T follicular helper cell (primary cell): ENCODE results near the gene RXFP2.
A peak's percentile ranks its signal among the peaks of the same experiment; 100 is the strongest.

ENCODE experiments used
- DNase-seq: peaks from one replicate; pipeline ENCODE4 v3.0.0-alpha.2; 2020; ENCODE audit warnings: low read depth
- total RNA-seq, 2 experiments: gene quantifications; one replicate each; lab custom pipeline; 2026; lab: John Stamatoyannopoulos, UW

The RXFP2 gene, protein sequence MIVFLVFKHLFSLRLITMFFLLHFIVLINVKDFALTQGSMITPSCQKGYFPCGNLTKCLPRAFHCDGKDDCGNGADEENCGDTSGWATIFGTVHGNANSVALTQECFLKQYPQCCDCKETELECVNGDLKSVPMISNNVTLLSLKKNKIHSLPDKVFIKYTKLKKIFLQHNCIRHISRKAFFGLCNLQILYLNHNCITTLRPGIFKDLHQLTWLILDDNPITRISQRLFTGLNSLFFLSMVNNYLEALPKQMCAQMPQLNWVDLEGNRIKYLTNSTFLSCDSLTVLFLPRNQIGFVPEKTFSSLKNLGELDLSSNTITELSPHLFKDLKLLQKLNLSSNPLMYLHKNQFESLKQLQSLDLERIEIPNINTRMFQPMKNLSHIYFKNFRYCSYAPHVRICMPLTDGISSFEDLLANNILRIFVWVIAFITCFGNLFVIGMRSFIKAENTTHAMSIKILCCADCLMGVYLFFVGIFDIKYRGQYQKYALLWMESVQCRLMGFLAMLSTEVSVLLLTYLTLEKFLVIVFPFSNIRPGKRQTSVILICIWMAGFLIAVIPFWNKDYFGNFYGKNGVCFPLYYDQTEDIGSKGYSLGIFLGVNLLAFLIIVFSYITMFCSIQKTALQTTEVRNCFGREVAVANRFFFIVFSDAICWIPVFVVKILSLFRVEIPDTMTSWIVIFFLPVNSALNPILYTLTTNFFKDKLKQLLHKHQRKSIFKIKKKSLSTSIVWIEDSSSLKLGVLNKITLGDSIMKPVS
- 0 reads per million in 2 experiments for total RNA-seq

DNA sequence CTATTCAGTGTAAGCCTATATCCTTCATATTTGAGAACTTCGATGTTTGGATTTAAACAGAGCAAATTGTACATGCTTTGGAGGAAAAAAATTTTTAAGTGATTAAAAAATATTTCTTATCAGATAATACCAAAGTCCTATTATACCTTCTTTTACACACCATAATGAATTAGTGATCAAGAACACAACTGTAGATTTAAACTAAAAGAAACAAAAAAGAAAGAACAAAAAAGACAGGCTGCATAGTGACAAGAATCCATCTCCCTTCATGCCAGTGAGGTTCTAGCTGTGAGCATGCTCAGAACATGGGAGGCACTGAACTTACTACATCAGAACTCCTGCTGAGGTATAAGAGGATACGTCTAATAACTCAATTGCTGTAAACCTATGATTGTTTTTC lies at the start of gene RXFP2:
TSS of gene RXFP2 (plus strand) at position 301 of the 400 bp plus-strand sequence. CDS start at position 388, 87 bp downstream.
- DNase-seq: no peak

DNA sequence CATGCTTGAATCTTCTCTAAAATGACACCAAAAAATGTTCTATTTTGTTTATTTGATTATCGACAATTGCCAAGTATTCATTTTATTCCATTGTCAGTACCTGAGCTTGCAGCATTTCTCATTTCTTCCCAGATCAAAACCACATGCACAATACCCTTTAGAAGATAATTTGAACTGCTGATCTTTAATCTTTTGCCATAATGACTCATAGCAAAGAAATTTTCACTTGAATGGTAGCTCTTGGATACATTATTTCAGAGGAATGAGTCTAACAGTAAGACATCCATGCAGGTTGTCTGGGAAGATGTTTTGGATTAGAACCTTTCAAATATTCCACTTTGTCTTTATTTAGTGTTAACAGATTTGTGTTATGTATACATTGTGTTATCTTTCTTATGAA lies 42.0 kb upstream of the RXFP2 start:
- DNase-seq: no peak

DNA sequence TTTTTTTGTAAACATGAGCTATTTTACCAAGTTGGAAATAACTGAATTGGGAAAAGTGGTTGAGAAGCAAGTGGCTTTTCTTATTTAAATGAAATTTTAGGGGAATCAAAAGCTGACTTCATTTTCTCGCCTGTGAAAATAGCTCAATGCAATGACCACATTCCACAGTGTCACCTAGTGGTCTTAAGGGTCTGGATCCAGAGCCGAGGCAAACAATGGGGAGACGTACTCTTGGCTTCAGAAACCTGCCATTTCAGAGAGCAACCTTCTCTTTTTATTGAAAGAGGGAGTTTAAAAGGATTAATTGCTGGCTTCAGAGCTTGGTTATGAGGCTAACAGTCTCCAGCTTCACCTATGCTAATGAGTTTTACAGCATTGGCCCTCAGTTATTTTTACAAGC lies 39.7 kb upstream of the RXFP2 start:
- no peak for DNase-seq

DNA sequence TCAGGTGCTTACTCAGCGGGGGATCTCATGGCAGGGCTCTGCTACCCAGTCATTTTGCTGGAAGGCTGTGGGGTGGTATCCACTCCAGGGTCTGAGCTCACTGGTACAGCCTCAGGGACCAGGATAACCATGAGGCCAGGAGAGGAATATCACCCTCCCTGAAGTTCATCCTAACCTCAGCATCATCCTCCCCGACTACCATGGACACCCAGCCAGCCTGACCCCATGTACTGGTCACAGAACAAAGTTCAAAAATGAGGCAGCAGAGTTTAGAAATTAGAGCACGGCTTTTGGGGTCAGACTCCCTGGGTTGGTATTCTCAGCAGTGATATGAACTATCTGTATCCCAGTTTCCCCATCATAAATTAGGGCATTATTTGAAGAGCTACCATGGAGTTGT lies 35.5 kb upstream of the RXFP2 start:
- no peak for DNase-seq

DNA sequence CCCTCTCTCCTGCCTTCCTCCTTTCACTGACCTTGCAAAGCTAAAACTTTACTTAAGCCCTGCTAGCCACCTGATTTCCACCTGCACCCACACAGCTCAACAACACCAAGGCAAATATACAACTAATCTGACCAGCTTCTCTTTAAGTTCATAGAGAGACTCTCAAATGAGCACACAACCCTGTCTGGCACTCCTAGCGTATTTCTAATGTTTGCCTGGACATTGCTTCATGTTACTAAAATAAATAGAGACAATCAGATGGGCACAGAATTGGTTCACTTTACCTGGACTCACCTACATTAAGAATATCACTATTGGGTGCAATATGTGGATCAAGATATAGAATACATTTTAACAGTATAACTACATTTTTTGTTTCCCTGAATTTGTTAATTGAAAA lies 33.2 kb upstream of the RXFP2 start:
- DNase-seq: no peak

DNA sequence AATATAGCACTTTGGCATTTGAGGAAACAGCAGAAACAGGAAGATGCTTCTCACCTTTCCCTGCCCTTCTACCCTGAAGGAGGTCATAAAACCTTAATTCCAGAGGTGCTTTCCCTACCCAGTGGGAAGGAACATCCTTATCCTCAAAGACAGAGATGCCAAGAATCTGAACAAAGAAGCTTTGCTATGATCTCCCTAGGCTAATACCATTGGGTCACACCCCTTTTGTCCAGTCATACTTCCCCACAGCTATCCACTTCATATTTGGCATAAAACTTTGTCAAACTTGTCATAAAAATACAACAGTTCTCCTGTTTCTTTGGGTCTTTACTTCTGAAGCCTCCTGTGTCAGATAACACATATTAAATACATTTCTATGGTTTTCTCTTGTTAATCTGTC lies 21.7 kb upstream of the RXFP2 start:
- DNase-seq: no peak

DNA sequence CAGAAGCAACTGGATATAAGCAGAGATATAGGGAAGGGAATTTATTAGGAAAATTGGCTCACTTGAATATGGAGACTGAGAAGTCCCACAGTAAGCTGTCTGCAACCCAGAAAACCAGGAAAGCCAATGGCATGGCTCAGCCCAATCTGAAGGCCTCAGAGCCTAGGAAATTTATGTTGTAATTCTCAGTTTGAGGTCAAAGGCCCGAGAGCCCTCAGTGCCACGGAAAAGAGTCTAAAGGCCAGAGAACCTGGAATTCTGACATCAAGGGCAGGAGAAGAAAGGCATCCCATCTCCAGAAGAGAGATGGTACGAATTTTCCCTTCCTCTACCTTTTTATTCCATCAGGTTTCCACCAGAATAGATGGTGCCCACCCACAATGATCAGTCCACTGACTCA lies 20.1 kb upstream of the RXFP2 start:
- no peak for DNase-seq

DNA sequence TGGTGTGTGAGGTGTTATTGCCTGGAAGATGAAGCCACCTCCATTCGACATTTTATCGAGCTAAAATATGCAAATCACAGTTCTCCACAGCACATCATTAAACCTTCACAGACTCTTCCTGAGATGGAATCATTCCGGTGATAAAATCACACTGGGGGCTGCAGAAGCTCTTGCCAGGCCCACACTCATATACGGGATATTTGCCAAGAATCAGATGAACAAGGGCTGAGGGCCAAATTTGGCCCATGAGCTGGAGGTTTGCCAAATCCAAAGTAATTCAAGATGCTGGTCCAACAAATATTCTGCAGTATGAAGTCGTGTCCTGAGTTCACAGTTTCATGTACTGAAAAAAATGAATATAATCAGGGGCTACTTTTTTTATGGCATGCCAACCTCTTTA lies 16.7 kb upstream of the RXFP2 start:
- DNase-seq: no peak

DNA sequence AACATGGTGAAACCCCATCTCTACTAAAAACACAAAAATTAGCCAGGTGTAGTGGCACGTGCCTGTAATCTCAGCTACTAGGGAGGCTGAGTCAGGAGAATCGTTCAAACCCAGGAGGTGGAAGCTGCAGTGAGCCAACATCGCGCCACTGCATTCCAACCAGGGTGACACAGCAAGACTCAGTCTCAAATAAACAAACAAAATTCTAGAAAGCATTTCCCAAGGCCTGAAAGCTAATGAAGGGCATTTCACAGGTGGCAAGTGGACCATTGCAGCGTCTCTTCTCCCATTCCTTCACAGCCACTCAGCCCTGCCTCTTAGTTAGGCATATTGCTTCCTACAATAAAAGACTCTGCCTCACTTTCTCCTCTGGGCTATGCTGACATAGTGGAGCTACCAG lies 13.5 kb upstream of the RXFP2 start:
- no peak for DNase-seq

DNA sequence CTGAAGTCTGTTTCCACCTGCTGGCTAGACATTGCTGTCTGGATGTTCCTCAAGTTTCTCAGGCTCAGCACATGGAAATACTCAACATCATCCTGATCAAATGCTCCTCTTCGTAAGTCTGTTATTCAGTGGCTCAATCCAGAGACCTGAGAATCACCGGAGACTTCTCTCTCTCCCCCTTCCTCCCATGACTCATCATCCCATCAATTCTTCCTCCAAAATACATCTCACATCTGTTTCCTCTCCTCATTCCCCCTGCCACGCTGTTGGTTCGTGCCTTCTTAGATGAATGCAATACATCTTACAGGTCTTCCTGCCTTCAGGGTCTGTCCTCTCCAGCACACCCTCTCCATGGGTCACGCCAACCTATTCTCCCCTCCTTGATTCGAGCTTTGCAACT lies 7.4 kb upstream of the RXFP2 start:
- no peak for DNase-seq

DNA sequence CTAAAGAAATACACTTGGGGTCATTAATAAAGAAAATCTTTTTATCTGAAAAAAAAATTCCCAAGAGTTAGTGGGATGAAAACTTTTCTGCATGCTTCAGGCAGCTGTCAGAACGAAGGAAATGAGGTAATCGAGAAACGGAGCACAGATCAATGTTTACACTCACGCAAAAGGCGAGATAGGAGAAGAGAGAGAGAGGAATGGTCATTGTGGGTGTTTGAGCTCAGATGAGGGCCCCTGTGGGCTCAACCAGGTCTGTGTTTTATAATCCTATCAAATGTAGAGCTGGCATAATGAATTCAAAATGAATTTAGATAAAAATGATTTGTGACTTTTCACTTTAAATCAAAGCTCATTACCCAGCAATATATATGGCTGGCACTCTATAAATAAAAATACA lies 6.3 kb upstream of the RXFP2 start:
- no peak for DNase-seq

DNA sequence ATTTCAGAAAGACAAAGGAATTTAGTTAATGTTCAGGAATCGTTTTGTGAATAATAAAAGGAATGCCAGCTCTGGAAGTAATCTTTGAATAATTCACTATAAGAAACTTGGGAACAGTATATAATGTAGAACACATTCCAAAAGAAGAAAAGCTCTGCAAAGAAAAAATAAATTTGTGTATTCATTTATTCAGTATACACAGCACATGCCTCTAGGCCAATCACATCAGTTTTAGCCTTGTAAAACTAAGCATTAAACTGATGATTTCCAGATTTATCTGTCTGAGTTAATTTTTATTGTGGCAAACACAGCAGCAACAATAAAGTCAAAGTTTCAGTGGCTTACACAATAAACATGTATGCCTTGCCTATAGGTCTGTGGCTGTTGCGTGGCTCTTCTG lies 5.7 kb upstream of the RXFP2 start:
- no peak for DNase-seq

DNA sequence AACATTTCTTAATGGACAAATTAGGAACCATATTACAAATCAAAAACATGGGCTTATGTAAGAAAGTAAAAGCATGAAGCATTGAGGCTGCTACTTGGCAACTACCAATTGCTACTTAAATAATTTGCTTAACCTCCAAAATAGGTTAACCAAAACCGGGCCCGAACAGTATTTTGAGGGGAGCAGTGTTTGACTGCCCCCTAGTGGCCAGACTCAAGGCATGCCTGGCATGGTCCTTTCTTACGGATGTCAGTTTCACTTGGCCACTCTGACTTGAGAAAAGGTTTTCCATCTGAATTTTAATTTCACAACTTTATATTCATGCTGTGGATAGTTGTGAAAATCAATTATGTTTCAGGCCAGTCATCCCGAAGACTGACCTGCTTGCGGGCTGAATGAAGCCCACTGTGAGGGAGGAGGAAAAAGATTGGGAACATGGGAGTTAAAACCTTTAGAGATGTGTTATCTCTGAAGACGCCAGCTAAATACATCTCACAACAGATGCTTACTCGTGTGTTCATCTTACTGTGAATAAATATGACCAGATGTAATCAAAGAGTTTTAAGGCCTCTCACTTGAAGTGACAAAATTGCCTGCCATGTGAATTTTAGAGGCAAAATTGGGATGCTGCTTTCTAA lies 2.9 kb downstream of the RXFP2 start:
- peak; percentile 25 for DNase-seq

DNA sequence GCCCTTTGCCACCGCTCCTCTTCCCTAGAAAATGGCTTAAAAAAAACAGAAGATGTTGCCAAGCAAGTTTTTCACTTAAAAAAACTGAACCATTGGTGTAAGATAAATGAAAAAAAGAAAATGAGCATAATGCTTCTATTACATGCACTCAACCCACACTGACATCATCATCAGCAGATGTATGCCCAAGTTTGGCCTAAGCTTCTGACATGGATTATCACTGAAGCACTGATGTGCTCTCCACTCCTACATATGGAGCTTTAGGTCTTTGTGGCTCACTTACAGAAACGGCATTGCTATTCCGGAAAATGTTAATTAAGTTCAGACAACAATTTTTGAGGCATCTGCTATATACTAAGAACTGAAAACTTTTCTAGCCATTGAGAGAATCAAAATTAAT lies 8.0 kb downstream of the RXFP2 start:
- no peak for DNase-seq

DNA sequence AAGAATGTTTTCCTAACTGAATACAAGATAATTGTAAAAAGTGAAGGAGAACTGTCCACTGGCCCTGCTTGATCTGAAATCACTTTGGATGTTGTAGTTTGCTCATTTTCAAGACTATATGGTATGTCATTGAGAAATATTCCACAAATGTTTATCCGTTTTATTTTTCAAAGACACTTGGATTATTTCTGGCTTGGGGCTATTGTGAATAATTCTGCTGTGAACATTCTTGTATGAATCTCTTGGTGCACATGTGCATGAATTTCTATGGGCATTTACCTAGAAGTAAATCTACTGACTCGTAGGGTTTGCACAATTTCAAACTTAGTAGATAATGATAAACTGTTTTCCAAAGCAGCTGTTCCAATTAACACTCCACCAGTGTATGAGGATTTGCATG lies 8.6 kb downstream of the RXFP2 start:
- no peak for DNase-seq

DNA sequence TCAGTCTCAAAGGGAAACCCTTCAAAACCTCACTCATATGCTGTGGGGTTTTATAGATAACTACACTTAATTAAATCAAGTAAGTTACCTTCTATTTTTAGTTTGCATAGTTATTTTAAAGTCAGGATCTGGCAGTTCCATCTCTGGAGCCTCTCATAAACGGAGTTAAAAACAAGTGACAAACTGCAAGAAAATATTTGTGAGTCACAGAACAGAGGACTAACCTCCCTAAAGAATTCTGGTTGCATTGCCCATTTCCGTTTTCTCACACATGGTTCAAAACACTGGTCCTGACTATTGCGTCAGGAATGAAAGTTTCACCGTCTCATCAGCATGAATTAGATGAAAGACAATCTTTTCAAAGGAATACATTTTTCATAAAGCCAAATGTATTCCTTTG lies 10.6 kb downstream of the RXFP2 start:
- no peak for DNase-seq

DNA sequence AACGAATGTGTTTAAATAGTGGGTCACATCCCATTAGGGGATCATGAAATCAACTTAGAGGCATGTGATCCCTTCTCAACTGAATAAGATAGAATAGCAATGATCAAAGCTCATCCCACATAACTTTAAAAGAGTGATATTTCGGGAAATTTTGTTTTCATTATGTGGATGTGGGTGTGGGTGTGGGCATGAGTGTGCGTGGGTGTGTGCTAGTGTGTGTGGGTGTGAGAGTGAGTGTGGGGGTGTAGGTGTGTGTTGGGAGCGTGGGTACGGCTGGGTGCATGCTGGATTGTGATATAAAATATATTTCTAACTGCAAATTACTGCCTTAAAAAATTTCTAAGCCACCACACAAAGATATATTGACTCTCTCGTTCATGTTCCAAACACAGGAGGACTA lies 15.9 kb downstream of the RXFP2 start:
- DNase-seq: no peak

DNA sequence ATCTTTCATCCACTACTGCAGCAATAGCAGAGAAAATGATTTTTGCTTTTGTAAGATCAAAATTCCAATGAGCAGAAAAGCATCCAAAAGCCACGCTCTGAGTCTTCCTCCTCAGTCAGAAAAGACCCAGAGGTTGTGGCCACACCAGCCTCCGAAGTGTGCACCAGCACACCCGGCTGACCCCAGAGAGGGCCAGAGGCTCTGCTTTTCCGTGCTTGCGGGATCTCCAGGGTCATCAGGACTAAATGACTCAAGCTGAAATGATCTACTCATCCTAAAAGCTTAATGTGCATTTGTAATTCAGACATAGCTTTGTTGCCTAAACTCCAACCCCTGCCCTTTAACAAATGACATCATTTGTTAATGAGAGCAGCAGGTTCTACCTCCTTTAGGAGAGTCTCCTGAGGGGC lies 16.5 kb downstream of the RXFP2 start:
- DNase-seq: no peak

DNA sequence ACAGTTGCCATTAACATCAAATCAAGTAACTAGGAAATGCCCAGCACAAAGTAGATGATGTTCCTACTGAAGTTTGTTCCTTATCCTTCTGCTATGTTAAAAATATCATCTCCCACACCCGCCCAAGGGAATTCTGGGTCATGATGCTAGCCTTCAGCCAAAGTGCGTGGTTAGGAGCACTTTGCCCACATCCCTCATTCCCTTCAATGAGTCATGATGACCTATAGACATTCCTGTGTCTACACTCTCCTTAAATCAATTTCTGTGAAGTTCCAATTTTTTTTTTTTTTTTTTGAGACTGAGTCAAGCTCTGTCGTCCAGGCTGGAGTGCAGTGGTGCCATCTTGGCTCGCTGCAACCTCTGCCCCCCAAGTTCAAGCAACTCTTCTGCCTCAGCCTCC lies 17.0 kb downstream of the RXFP2 start:
- DNase-seq: no peak

DNA sequence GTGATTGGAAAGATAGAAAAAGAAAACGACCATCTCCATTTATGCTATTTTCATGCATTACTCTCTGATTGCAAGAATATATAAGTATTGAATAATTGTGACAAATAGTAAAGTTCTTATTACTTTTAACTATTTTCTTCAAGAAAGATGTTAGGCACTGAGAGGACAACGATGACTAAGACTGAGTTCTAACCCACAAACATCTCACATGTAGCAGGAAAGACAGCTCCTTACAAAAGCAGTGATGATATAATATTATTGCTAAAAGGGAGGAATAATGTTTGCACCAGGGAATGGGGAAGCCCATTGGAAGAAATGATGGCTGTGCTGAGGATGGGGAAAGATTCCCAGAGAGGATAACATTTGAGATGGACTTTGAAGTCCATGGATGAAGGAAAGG lies 22.6 kb downstream of the RXFP2 start:
- no peak for DNase-seq

DNA sequence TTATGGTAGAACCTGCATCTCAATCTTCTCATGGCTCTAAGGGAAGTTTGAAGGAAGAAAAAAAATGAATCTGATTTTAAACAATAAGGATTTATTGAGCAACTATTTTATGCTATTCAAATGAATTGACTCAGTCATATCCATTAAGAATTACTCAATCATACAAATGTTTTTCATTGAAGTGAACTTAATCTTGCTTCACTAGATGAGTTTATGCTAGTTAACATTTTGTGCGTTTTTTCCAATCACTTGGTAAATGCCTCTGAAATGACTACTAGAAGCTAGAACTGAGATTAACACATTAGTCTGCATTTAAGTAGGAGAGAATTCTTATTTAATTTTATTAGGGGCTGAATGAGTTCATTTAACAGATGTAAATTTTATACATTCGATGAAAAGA lies 25.2 kb downstream of the RXFP2 start:
- no peak for DNase-seq

DNA sequence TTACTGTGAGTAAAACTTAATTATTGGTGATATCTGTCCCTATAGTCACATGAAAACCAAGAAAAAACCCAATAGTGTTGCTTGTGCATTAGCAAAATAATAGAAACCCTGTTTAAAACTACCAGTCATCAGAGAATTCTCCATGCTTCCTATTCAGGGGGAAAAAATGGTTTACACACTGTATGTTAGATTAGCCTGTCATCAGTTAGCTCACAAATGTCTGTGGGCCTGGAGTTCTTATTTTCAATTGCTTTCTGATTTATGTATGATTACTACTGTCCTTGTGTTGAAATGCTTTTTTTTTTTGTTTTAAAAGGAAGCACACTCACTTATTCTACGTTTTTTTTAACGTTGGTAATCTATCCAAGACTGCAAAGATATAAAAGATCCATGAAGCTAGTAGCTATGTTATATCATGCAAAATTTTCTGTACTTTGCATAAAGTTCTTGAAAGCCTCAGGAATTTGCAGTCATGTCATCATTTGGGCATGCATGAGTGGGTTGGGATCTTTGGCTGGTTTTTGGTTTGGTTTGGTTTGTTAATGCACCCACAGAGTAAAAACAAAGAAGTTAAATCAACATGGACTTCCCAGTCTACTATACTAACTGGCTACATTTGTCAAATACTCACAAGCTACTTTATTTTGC lies 25.9 kb downstream of the RXFP2 start:
- no peak for DNase-seq
